HCT116 (cell line): ENCODE data around the gene PRR20D.

Experiments
- ATF3 ChIP-seq: IDR thresholded peaks from 2 replicates; pipeline ENCODE4 v1.6.1; 2012
- CTCF ChIP-seq, 3 experiments: fragments of 200-600 bp in 1 of 3; sonication (generic) in 1 of 3; IDR thresholded peaks in 2 of 3; conservative IDR thresholded peaks in 1 of 3; 2 replicates each; pipeline ENCODE4 v1.5.1; 2012 to 2017; ENCODE audit warnings: low read depth in 2 of 3, low read length in 2 of 3, antibody characterized with exemption in 1 of 3, borderline replicate concordance in 1 of 3, control low read depth in 1 of 3, mild to moderate bottlenecking in 1 of 3, mixed read lengths in 1 of 3, mixed run types in 1 of 3, moderate library complexity in 1 of 3; ENCODE audit not compliant: insufficient read depth in 1 of 3
- FOSL1 ChIP-seq: IDR thresholded peaks from 2 replicates; pipeline ENCODE4 v1.6.1; 2012; ENCODE audit warnings: low read depth
- ZNF274 ChIP-seq: fragments of 200-500 bp; sonication (Bioruptor generic); IDR thresholded peaks from 2 replicates; pipeline ENCODE4 v1.6.1; 2014; ENCODE audit warnings: mild to moderate bottlenecking, low read depth, low read length, inconsistent platforms

DNA sequence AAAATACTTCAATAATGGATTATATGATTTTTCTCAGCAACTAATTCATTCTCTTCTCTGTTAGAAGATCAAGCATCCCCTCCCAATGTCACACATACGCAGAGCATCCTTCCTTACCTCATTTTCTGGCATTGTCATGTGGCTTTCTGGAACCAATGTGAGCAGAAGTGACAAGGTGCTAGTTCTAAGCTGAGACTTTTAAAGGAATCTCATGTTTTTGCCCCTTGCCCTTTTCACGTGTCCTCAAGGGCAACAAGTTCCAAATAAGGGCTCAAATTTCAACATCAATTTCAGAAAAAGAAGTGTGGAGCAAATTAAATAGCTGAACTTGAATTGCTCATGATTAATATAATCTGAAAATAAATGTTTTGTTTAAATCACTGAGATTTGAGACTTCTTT lies 24.3 kb upstream of the PRR20D start:
- TF ChIP-seq CTCF (IDR thresholded peaks at IDR 0.05 in 2 of 3, conservative IDR thresholded peaks at IDR 0.05 in 1 of 3; ENCODE audit: borderline replicate concordance in 1 of 3, insufficient read depth in 1 of 3, low read depth in 2 of 3, low read length in 2 of 3) (no peak), ATF3 (no peak), ZNF274 (no peak), FOSL1 (no peak)
